T-helper 22 cell (primary cell): Measurements from ENCODE around the gene CD83.
"Not testable (repeated sequence)": the region's sequence is repeated elsewhere in the genome, so short reads cannot be mapped to it uniquely, and the experiment has no call there.

ENCODE experiments used
- DNase-seq: peaks from one replicate; pipeline ENCODE4 v3.0.0-alpha.2; 2020; ENCODE audit warnings: low read depth

The CD83 gene

GRCh38 chr6:14149739-14150130, 32.2 kb downstream of the CD83 start:
- DNase-seq: no peak

GRCh38 chr6:14151300-14151699, 33.7 kb downstream of the CD83 start:
- not testable (repeated sequence) for DNase-seq

- DNase-seq: no peak
Observed at GRCh38 chr6:14151773-14152172, 34.2 kb downstream of the CD83 start.

GRCh38 chr6:14153228-14153627, 35.7 kb downstream of the CD83 start:
- no peak for DNase-seq

GRCh38 chr6:14159090-14159489, 41.5 kb downstream of the CD83 start:
- no peak for DNase-seq

- DNase-seq: no peak
Observed at GRCh38 chr6:14162826-14163225, 45.3 kb downstream of the CD83 start.

- DNase-seq: no peak
Observed at GRCh38 chr6:14165091-14165490, 47.5 kb downstream of the CD83 start.

GRCh38 chr6:14166839-14167238, 49.3 kb downstream of the CD83 start:
- no peak for DNase-seq

GRCh38 chr6:14170128-14170527, 52.6 kb downstream of the CD83 start:
- DNase-seq: no peak

GRCh38 chr6:14172562-14172961, 55.0 kb downstream of the CD83 start:
- DNase-seq: no peak

GRCh38 chr6:14174226-14174625, 56.7 kb downstream of the CD83 start:
- no peak for DNase-seq

GRCh38 chr6:14174996-14175395, 57.4 kb downstream of the CD83 start:
- DNase-seq: no peak

GRCh38 chr6:14176429-14176828, 58.9 kb downstream of the CD83 start:
- DNase-seq: no peak

GRCh38 chr6:14177413-14178082, 60.0 kb downstream of the CD83 start:
- no peak for DNase-seq

GRCh38 chr6:14178083-14178445, 60.5 kb downstream of the CD83 start:
- no peak for DNase-seq

- no peak for DNase-seq
Observed at GRCh38 chr6:14180609-14181008, 63.0 kb downstream of the CD83 start.

GRCh38 chr6:14182916-14183315, 65.3 kb downstream of the CD83 start:
- no peak for DNase-seq
